SK-N-SH (cell line): ENCODE data around the gene ZNF514. TPM values are rescaled to one million over a fixed set of nuclear protein-coding genes. Genes with fewer than 3 reads are reported as not detected.

Experiments
- CTCF ChIA-PET: fragments of 300-600, 350-600 bp; formaldehyde crosslinking; extraction: SDS; loops from one replicate; lab custom pipeline; 2021; lab: Yijun Ruan, JAX
- POLR2A ChIA-PET: fragments of 350-600 bp; sonication (Branson Sonifier 250); formaldehyde crosslinking; extraction: SDS; loops from one replicate; lab custom pipeline; 2020; ENCODE audit warnings: antibody characterized with exemption, inconsistent platforms; lab: Yijun Ruan, JAX
- DNase-seq: peaks from one replicate; pipeline ENCODE4 v3.0.0; 2012
- H2AFZ ChIP-seq: fragments of 200-600 bp; sonication (generic); 2 replicates; pipeline ENCODE4 v1.8.1; 2016; ENCODE audit warnings: antibody characterized with exemption, mild to moderate bottlenecking, low read depth
- H3F3A ChIP-seq: fragments of 200-600 bp; sonication (generic); replicated peaks from 2 replicates; pipeline ENCODE3; 2016; ENCODE audit warnings: antibody characterized with exemption, mild to moderate bottlenecking; ENCODE audit not compliant: insufficient read depth
- H3K27ac ChIP-seq, 2 experiments: fragments of 200-500 bp in 1 of 2; fragments of 200-600 bp in 1 of 2; sonication (Bioruptor generic) in 1 of 2; sonication (generic), shearing (Covaris generic) in 1 of 2; 2 replicates each; pipeline versions ENCODE4 v1.5.1 to v1.6.1; 2014 to 2016; ENCODE audit warnings: low read depth in 2 of 2, inconsistent platforms in 1 of 2, low read length in 1 of 2, mild to moderate bottlenecking in 1 of 2, mixed read lengths in 1 of 2
- H3K27me3 ChIP-seq: fragments of 200-600 bp; sonication (generic), shearing (Covaris generic); 2 replicates; pipeline ENCODE4 v1.6.1; 2016; ENCODE audit warnings: mixed run types; ENCODE audit not compliant: insufficient read depth
- H3K36me3 ChIP-seq, 2 experiments: fragments of 200-500 bp in 1 of 2; fragments of 200-600 bp in 1 of 2; sonication (Bioruptor generic) in 1 of 2; sonication (generic) in 1 of 2; replicated peaks in 1 of 2; 2 replicates each; pipeline versions ENCODE3 to v1.5.1; 2014 to 2016; ENCODE audit warnings: low read length in 1 of 2, mild to moderate bottlenecking in 1 of 2; ENCODE audit not compliant: insufficient read depth in 2 of 2, control insufficient read depth in 1 of 2
- H3K4me1 ChIP-seq, 2 experiments: fragments of 200-500 bp in 1 of 2; fragments of 200-600 bp in 1 of 2; sonication (Bioruptor generic) in 1 of 2; sonication (generic), shearing (Covaris generic) in 1 of 2; 2 replicates each; pipeline versions ENCODE4 v1.5.1 to v1.6.1; 2014 to 2016; ENCODE audit warnings: low read depth in 1 of 2, low read length in 1 of 2, mixed run types in 1 of 2; ENCODE audit not compliant: insufficient read depth in 2 of 2, control insufficient read depth in 1 of 2
- H3K4me2 ChIP-seq: fragments of 200-600 bp; sonication (generic), shearing (Covaris generic); 2 replicates; pipeline ENCODE4 v1.6.1; 2017; ENCODE audit warnings: mixed run types
- H3K4me3 ChIP-seq, 2 experiments: fragments of 200-500 bp in 1 of 2; fragments of 200-600 bp in 1 of 2; sonication (Bioruptor generic) in 1 of 2; sonication (generic), shearing (Covaris generic) in 1 of 2; 2 replicates each; pipeline versions ENCODE4 v1.5.1 to v1.8.1; 2014 to 2016; ENCODE audit warnings: low read depth in 2 of 2, inconsistent platforms in 1 of 2, low read length in 1 of 2, mild to moderate bottlenecking in 1 of 2, mixed read lengths in 1 of 2, moderate library complexity in 1 of 2
- H3K79me2 ChIP-seq: fragments of 200-600 bp; sonication (generic); 2 replicates; pipeline ENCODE4 v1.8.1; 2017; ENCODE audit warnings: mild to moderate bottlenecking; ENCODE audit not compliant: insufficient read depth
- H3K9ac ChIP-seq: fragments of 200-600 bp; sonication (generic); 2 replicates; pipeline ENCODE4 v1.6.1; 2017; ENCODE audit warnings: mixed run types
- H3K9me2 ChIP-seq: fragments of 200-600 bp; sonication (generic); 2 replicates; pipeline ENCODE4 v1.6.1; 2017; ENCODE audit warnings: mixed run types
- H3K9me3 ChIP-seq: fragments of 200-600 bp; sonication (generic); 2 replicates; pipeline ENCODE4 v1.6.1; 2017; ENCODE audit warnings: mixed run types, mild to moderate bottlenecking, moderate library complexity
- H4K20me1 ChIP-seq: fragments of 200-600 bp; sonication (generic); 2 replicates; pipeline ENCODE4 v1.6.1; 2017; ENCODE audit warnings: mild to moderate bottlenecking, mixed run types; ENCODE audit not compliant: insufficient read depth
- CTCF ChIP-seq: fragments of 200-600 bp; sonication (generic); IDR thresholded peaks from 2 replicates; pipeline ENCODE4 v1.6.1; 2017; ENCODE audit warnings: antibody characterized with exemption, mild to moderate bottlenecking, moderate library complexity
- ELF1 ChIP-seq: IDR thresholded peaks from 2 replicates; pipeline ENCODE4 v1.4.0; 2012
- FOXM1 ChIP-seq: IDR thresholded peaks from 2 replicates; pipeline ENCODE4 v1.4.0; 2012; ENCODE audit warnings: low read depth, mild to moderate bottlenecking
- GABPA ChIP-seq: IDR thresholded peaks from 2 replicates; pipeline ENCODE4 v1.4.0; 2012; ENCODE audit warnings: low read depth, mild to moderate bottlenecking
- GATA2 ChIP-seq: sonication (generic); formaldehyde crosslinking; IDR thresholded peaks from 2 replicates; pipeline ENCODE4 v1.5.0; 2020; ENCODE audit warnings: mild to moderate bottlenecking, missing genetic modification reagents
- IRF3 ChIP-seq: fragments of 150-350 bp; IDR thresholded peaks from 2 replicates; pipeline ENCODE4 v1.6.1; 2016; ENCODE audit warnings: mild to moderate bottlenecking, low read depth, low read length
- JUND ChIP-seq: IDR thresholded peaks from 2 replicates; pipeline ENCODE4 v1.4.0; 2012
- MXI1 ChIP-seq: IDR thresholded peaks from 2 replicates; pipeline ENCODE4 v1.6.1; 2012; ENCODE audit warnings: mild to moderate bottlenecking, low read depth, low read length, improper control_type of control experiment
- NFIC ChIP-seq: IDR thresholded peaks from 2 replicates; pipeline ENCODE4 v1.4.0; 2012; ENCODE audit warnings: borderline replicate concordance
- NRF1 ChIP-seq: IDR thresholded peaks from 2 replicates; pipeline ENCODE4 v1.6.1; 2012; ENCODE audit warnings: low read depth, mild to moderate bottlenecking, low read length
- POLR2AphosphoS5 ChIP-seq: IDR thresholded peaks from 2 replicates; pipeline ENCODE4 v1.6.1; 2012; ENCODE audit warnings: low read depth, low read length
- RCOR1 ChIP-seq: fragments of 150-350 bp; IDR thresholded peaks from 2 replicates; pipeline ENCODE4 v1.6.1; 2017; ENCODE audit warnings: antibody characterized with exemption, low read length
- REST ChIP-seq: IDR thresholded peaks from 2 replicates; pipeline ENCODE4 v1.6.1; 2012; ENCODE audit warnings: mild to moderate bottlenecking, low read depth, low read length, moderate library complexity
- RFX5 ChIP-seq: IDR thresholded peaks from 2 replicates; pipeline ENCODE4 v1.6.1; 2012; ENCODE audit warnings: mild to moderate bottlenecking, improper control_type of control experiment, low read length
- TAF1 ChIP-seq: IDR thresholded peaks from 2 replicates; pipeline ENCODE4 v1.6.1; 2012; ENCODE audit warnings: low read depth, mild to moderate bottlenecking, low read length, moderate library complexity, borderline replicate concordance
- TCF12 ChIP-seq: IDR thresholded peaks from 2 replicates; pipeline ENCODE4 v1.4.0; 2012
- YY1 ChIP-seq: IDR thresholded peaks from 2 replicates; pipeline ENCODE4 v1.4.0; 2012; ENCODE audit warnings: low read depth, mild to moderate bottlenecking
- WGBS: methylation state at CpG from one replicate; pipeline ENCODE4 v1.1.6; 2017; ENCODE audit warnings: low lambda C conversion rate; 5-methylcytosine and 5-hydroxymethylcytosine counted together
- polyA plus RNA-seq, 3 experiments: library from polyadenylated mRNA; depleted of rRNA; stranded (reverse); fragments of >200 nt; gene quantifications; 2 replicates each; pipeline ENCODE4 v1.2.3, GENCODE V29; 2012
- TF ChIP-seq, protein P1 (sequence below): IDR thresholded peaks from 2 replicates; pipeline ENCODE4; 2012
- TF ChIP-seq, protein P2 (sequence below): IDR thresholded peaks from 2 replicates; pipeline ENCODE4 v1.4.0; 2012; ENCODE audit warnings: low read depth
- TF ChIP-seq, protein P3 (sequence below): fragments of 150-350 bp; IDR thresholded peaks from 2 replicates; pipeline ENCODE4 v1.6.1; 2017; ENCODE audit warnings: antibody characterized with exemption, low read length, low read depth, borderline replicate concordance

ZNF514 gene
- polyA plus RNA-seq, 1 of the 3 experiments (the other 2 are of a cell fraction), result 9.0 TPM

- TF ChIP-seq FOXM1, result no peak
- TF ChIP-seq, protein P1, sequence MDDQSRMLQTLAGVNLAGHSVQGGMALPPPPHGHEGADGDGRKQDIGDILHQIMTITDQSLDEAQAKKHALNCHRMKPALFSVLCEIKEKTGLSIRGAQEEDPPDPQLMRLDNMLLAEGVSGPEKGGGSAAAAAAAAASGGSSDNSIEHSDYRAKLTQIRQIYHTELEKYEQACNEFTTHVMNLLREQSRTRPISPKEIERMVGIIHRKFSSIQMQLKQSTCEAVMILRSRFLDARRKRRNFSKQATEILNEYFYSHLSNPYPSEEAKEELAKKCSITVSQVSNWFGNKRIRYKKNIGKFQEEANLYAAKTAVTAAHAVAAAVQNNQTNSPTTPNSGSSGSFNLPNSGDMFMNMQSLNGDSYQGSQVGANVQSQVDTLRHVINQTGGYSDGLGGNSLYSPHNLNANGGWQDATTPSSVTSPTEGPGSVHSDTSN, result no peak
- TF ChIP-seq TAF1, result peak; percentile 72; the same call in 1 of the 2 replicates
- peak; percentile 90 for TF ChIP-seq YY1
- TF ChIP-seq NFIC, result no peak
- 0 out of 2 replicates have a peak, but pooled peaks have one; percentile 35 for TF ChIP-seq ELF1
- no peak for TF ChIP-seq IRF3
- peak; percentile 95 for TF ChIP-seq POLR2AphosphoS5
- TF ChIP-seq, protein P2, sequence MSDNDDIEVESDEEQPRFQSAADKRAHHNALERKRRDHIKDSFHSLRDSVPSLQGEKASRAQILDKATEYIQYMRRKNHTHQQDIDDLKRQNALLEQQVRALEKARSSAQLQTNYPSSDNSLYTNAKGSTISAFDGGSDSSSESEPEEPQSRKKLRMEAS, result peak; percentile 51
- TF ChIP-seq GABPA, result no peak
- TF ChIP-seq MXI1, result peak; percentile 48; the same call in 1 of the 2 replicates
- TF ChIP-seq JUND, result no peak
- TF ChIP-seq REST, result no peak
- no peak for TF ChIP-seq RCOR1
- no peak for TF ChIP-seq TCF12
Observed at GRCh38 chr2:95121407-95122196, 38.0 kb downstream of the ZNF514 start, which contains the start of gene MRPS5 (continued).

DNA sequence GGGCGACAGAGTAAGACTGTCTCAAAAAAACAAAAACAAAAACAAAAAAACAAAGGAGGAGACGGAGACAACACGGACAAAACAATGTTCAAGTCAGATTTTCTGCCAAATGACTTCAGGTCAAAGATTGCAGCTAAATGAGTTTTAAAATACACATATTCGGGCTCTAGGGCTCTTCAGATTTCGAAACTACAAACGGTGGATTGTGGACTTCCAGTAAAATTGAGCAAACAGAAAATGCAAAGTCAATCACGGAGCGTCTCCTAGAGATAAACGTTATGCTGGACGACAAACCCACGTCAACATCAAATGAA, 38.6 kb downstream of the ZNF514 start:
- WGBS, result 3% methylated on average over 10 of the region's 11 CpGs
- POLR2A ChIA-PET, result interaction anchor here (1.6 to 2.7 kb wide), 2 partner anchors 38 to 45 kb away, joined by 8 to 23 read pairs; partner anchors contain the start of genes ZNF2 and ZNF514
- H3K9ac ChIP-seq, result peak overlapping the region; percentile 97
- peak overlapping the region; percentile 91 for H3K4me2 ChIP-seq
- peaks cover 36% of the 10 kb centered on the region for H3K79me2 ChIP-seq
- H4K20me1 ChIP-seq, result no peaks in the 10 kb centered on the region
- H2AFZ ChIP-seq, result peak overlapping the region; percentile 93
- peak overlapping the region; percentile 77 to 94; a peak in 2 of 4 replicates for H3K27ac ChIP-seq
- H3K4me1 ChIP-seq, result peaks cover 0 to 3% of the 10 kb centered on the region in 2 experiments; a peak in 1 of 4 replicates
- peaks cover 3% of the 10 kb centered on the region for H3F3A ChIP-seq
- H3K4me3 ChIP-seq, result peak overlapping the region; percentile 77 to 96
- DNase-seq, result no peak
- no peaks in the 10 kb centered on the region for H3K27me3 ChIP-seq
- CTCF ChIA-PET, result interaction anchor here (1.0 to 3.1 kb wide), 6 partner anchors 44 to 98 kb away, joined by 3 to 14 read pairs (median 4); partner anchors contain the start of gene ZNF2
- H3K9me2 ChIP-seq, result no peaks in the 10 kb centered on the region
- H3K9me3 ChIP-seq, result no peaks in the 10 kb centered on the region
- peaks cover 3 to 8% of the 10 kb centered on the region in 2 experiments for H3K36me3 ChIP-seq
- TF ChIP-seq NRF1 (no peak), POLR2AphosphoS5 (no peak), CTCF (no peak), GATA2 (CRISPR knock-in tag) (no peak), TCF12 (no peak), RFX5 (no peak), MXI1 (no peak), NFIC (no peak)
- TF ChIP-seq, protein P3, sequence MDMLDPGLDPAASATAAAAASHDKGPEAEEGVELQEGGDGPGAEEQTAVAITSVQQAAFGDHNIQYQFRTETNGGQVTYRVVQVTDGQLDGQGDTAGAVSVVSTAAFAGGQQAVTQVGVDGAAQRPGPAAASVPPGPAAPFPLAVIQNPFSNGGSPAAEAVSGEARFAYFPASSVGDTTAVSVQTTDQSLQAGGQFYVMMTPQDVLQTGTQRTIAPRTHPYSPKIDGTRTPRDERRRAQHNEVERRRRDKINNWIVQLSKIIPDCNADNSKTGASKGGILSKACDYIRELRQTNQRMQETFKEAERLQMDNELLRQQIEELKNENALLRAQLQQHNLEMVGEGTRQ, result no peak
- TF ChIP-seq, protein P2, result no peak
